NCI-H2081 (cell line): Measurements from ENCODE around the gene WDR87.
"Not testable (repeated sequence)": the region's sequence is repeated elsewhere in the genome, so short reads cannot be mapped to it uniquely, and the experiment has no call there.

Experiments used
- DNase-seq, 2 experiments: peaks; one replicate each; lab custom pipeline; 2025; lab: John Stamatoyannopoulos, UW

WDR87 gene

GRCh38 chr19:37877147-37877546 lies 29.2 kb downstream of the WDR87 start:
- no peak for DNase-seq

DNA sequence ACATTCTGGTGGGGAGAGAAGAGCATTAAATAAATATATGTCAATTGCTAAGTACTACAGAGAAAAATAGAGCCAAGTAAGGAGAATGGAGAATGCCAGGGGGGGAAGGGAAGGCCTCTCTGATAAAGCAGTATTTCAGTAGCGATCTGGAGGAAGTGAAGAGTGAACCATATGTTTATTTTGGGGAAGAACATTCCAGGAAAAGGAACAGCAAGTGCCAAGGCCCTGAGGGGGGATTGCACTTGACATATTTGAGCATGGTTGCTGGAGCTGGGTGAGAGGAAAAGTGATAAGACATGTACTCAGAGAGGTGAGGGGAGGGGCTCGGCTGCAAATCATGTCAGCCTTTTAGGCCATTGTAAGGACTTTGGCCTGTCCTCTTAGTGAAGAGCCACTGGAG lies 30.4 kb downstream of the WDR87 start:
- DNase-seq = no peak

GRCh38 chr19:37874784-37875183 lies 31.6 kb downstream of the WDR87 start:
- no peak for DNase-seq

DNA sequence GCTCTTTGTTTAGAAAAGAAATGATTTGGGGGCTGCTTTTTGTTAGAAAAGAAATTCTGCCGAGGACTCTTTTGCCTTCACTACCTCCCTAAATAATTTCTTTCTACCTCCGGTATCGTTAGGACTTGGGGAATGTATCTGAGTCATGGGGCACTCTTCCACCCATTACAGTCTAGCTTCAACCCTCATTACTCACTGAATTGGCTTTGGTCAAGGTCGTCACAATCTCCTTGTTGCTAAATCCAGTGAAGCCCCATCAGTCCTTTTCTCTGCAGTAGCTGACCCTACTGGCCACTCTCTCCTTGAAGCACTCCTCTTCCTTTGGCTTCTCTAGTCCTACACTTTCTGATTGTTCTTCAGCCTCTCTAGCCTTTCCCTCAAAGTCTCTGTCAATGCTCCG lies 34.0 kb downstream of the WDR87 start:
- DNase-seq = no peak

DNA sequence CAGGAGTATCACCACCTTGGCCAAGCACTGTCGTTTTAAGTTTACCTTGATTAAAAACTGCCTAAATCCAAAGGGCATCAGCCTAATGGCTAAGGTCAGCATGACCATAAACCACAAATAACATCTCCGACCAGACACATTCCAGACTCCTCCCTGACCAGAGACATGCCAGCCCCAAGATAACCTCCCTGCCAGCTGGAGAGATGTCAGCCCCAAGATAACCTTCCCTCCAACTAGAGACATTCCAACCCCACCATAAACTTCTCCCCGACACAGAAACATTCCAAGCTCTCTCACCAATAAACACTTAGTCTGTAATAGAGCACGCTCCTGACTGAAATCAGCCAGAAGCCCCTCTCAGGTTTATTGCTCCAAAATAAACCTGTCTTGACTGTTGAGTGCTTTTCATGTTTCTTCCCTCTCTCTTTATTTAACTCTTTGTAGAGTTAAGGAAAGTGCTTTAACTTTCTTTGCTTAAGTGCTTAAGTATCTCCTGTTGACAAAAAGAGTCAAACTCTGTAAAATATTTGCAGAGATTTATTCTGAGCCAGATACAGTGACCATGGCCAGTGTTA lies 36.5 kb downstream of the WDR87 start:
- no peak for DNase-seq

DNA sequence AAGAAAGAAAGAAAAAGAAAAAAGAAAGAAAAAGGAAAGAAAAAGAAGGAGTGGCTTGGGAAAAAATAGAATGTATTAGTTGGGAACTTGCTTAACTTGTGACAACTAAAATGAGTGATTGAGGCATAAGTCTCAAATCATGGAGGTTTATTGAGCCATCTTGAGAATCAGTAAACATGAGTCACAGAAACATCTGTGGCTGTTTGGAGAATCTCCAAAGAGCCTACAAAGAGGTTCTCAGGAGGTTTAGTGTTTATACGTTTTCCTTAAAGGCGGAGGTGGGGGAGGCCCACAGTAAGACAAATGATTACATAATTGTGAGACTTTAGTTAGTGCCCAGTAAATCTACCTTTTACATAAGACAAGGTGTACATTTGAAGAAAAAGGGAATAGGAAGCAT lies 38.6 kb downstream of the WDR87 start:
- no peak for DNase-seq

DNA sequence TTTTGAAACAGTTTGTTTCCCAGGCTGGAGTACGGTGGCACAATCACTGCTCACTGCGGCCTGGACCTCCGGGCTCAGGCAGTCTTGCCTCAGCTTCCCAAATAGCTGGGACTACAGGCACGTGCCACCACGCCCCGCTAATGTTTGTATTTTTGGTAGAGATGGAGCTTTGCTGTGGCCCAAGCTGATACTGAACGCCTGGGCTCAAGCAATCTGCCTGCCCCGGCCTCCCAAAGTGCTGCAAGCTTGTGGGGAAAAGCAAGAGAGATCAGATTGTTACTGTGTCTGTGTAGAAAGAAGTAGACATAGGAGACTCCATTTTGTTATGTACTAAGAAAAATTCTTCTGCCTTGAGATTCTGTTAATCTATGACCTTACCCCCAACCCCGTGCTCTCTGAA lies 40.5 kb downstream of the WDR87 start:
- not testable (repeated sequence) for DNase-seq

GRCh38 chr19:37864501-37864900 lies 41.9 kb downstream of the WDR87 start:
- DNase-seq = no peak

DNA sequence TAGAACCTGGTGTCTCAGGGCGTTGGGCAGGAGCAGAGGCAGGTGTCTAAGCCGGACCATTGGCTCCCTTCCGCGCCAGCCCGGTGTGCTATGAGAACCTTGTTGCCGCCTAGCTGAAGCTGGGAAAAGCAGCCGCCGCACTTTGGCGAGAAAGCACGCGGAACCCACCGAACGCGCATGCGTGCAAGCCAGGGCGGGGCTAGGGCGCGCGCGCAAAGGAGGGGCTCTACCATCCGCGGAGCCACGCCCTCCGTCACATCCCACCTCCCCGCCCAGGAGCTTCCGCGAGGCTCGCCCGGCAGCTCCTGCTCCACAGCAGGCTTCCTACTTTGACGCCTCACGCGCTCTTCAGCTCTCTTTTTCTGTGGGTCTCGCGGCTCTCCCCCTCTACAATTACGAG lies 51.3 kb downstream of the WDR87 start:
- DNase-seq = no peak

DNA sequence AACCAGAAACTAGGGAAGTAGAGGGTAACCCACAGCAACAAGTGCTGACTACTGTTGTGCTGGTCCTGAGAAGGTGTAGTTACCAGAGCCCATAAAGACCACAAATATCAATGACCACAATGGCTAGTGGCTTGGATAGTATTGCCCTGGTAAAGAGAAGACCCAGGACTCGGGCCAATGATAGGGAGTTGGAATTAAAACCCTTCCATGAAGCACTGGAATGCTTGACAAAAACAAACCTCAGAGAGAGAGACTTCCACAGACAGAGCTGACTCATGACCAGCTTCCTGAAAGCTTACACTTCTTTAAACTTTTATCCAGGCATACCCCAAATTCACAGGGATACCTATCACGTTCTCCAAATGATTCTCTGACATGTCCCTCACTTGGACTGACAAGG lies 60.5 kb downstream of the WDR87 start:
- no peak for DNase-seq
